Measurements from ENCODE around the gene TMEM132A. TPM values are rescaled to one million over a fixed set of nuclear protein-coding genes. Genes with fewer than 3 reads are reported as not detected.

The TMEM132A gene
- total RNA-seq, 4 donors from 2014 or later, result 2.9 to 11.3 (median 6.7) TPM

DNA sequence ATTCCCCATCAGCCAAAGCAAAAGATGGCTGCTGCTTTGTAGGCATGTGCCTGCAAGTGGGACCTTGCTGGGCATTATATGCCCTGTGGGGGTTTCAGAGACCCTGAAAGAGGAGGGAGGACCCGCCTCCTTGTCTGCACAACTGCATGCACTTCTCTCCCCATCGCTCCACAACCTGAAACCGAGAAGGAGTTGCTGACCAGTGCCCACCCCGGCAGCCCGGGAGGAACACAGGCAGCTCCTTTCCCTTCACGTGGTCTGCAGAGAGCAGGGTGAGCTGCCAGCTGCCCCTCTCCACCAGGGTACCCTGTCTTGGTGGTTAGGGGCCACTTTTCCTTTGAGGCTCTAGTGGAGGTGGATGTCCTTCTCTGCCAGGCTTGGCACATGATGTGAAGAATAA lies 1.4 kb upstream of the TMEM132A start:
- DNase-seq (ENCODE audit: low spot score), result no peak
- no peak for ATAC-seq (ENCODE audit: low FRiP score)

GRCh38 chr11:60923326-60923725 lies 934 bp upstream of the TMEM132A start:
- DNase-seq (ENCODE audit: low spot score) (no peak), ATAC-seq (ENCODE audit: low FRiP score) (no peak)
- no peak for TF ChIP-seq CTCF (IDR thresholded peaks at IDR 0.05)

More for the DNA sequence above, 1.4 kb upstream of the TMEM132A start:
- no peak for TF ChIP-seq CTCF (IDR thresholded peaks at IDR 0.05)

DNA sequence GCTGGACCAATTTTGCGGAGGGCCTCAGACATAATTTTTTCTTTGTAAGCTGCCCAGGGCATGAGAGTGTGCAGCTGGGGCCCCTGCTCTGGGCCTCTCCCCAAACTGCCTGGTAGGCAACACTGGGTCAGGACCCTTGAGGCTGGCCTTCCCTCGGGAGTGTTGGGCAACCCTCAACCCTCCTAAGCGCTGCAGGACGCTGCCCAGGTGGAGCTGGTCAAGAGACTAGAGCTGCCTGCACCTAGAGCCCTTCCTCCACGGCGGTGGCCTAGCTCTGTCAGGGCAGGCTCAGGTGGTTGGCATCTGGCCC lies 505 bp upstream of the TMEM132A start:
- no peak for TF ChIP-seq CTCF (IDR thresholded peaks at IDR 0.05)
- no peak for DNase-seq (ENCODE audit: low spot score)
- ATAC-seq (ENCODE audit: low FRiP score), result peak; percentile 13

GRCh38 chr11:60924906-60925853 lies 920 bp downstream of the TMEM132A start:
- TF ChIP-seq CTCF (IDR thresholded peaks at IDR 0.05), result no peak
- DNase-seq (ENCODE audit: low spot score) (no peak), ATAC-seq (ENCODE audit: low FRiP score) (no peak)

GRCh38 chr11:60925868-60926267 lies 1.6 kb downstream of the TMEM132A start:
- TF ChIP-seq CTCF (IDR thresholded peaks at IDR 0.05), result no peak
- DNase-seq (ENCODE audit: low spot score) (no peak), ATAC-seq (ENCODE audit: low FRiP score) (peak; percentile 44)

- ATAC-seq (ENCODE audit: low FRiP score) (no peak), DNase-seq (ENCODE audit: low spot score) (no peak)
- TF ChIP-seq CTCF (IDR thresholded peaks at IDR 0.05), result no peak
Measured at GRCh38 chr11:60926500-60926899, 2.2 kb downstream of the TMEM132A start.

GRCh38 chr11:60927061-60927592 lies 2.9 kb downstream of the TMEM132A start:
- TF ChIP-seq CTCF (IDR thresholded peaks at IDR 0.05), result no peak
- DNase-seq (ENCODE audit: low spot score) (no peak), ATAC-seq (ENCODE audit: low FRiP score) (no peak)

All from omental fat pad (tissue), 4 donors.